Stomach smooth muscle (tissue), 2 donors: ENCODE data around the gene STX8.

Source experiments
- H3K27ac ChIP-seq: one replicate; pipeline ENCODE4 v1.7.0; 2013; ENCODE audit warnings: mild to moderate bottlenecking, low read length, inconsistent platforms
- H3K27me3 ChIP-seq, 2 donors: one replicate each; pipeline ENCODE4 v1.7.0; 2013; ENCODE audit warnings: low read length in 2 of 2; ENCODE audit not compliant: insufficient read depth in 2 of 2, control insufficient read depth in 1 of 2
- H3K36me3 ChIP-seq, 2 donors: one replicate each; pipeline ENCODE4 v1.7.0; 2013; ENCODE audit warnings: low read length in 2 of 2; ENCODE audit not compliant: control insufficient read depth in 2 of 2, insufficient read depth in 2 of 2
- H3K4me1 ChIP-seq: one replicate; pipeline ENCODE4 v1.7.0; 2013; ENCODE audit warnings: low read length; ENCODE audit not compliant: control insufficient read depth, insufficient read depth
- H3K4me3 ChIP-seq, 2 donors: one replicate each; pipeline ENCODE4 v1.7.0; 2013; ENCODE audit warnings: low read length in 2 of 2
- H3K9ac ChIP-seq, 2 donors: one replicate each; pipeline ENCODE4 v1.7.0; 2013; ENCODE audit warnings: low read length in 2 of 2, mild to moderate bottlenecking in 1 of 2
- H3K9me3 ChIP-seq, 2 donors: one replicate each; pipeline ENCODE4 v1.7.0; 2013; ENCODE audit warnings: low read length in 2 of 2; ENCODE audit not compliant: control insufficient read depth in 2 of 2
- donor health status: healthy.
- donor health status: Pancreatic carcinoma.

STX8 gene

DNA sequence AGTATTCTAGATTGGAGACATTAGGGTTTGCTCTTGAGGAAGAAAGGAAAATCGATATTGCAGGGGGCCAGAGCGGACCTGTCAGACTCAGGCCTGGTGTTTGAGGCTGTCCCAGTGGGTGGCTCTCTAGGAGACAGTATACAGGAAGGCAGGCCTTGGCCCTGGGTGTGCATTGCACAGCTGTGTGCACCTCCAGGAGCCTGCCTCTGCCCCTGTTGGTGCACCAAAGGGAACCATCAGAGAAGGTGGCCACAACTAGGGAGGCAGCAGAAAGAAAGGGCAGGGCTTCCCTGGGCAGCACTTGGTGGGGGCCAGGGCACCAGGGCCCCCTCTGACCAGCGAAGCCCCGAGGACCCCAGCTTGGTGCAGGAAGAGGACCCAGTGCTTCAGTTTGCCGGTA lies 366.3 kb downstream of the STX8 start:
- Histone ChIP-seq H3K27ac (no peak overlapping the region), H3K27me3 (no peaks in the 10 kb centered on the region), H3K36me3 (peaks cover 0 to 4% of the 10 kb centered on the region in 2 donors), H3K9ac (no peak overlapping the region), H3K9me3 (no peaks in the 10 kb centered on the region), H3K4me1 (peaks cover 19% of the 10 kb centered on the region), H3K4me3 (no peak overlapping the region)

DNA sequence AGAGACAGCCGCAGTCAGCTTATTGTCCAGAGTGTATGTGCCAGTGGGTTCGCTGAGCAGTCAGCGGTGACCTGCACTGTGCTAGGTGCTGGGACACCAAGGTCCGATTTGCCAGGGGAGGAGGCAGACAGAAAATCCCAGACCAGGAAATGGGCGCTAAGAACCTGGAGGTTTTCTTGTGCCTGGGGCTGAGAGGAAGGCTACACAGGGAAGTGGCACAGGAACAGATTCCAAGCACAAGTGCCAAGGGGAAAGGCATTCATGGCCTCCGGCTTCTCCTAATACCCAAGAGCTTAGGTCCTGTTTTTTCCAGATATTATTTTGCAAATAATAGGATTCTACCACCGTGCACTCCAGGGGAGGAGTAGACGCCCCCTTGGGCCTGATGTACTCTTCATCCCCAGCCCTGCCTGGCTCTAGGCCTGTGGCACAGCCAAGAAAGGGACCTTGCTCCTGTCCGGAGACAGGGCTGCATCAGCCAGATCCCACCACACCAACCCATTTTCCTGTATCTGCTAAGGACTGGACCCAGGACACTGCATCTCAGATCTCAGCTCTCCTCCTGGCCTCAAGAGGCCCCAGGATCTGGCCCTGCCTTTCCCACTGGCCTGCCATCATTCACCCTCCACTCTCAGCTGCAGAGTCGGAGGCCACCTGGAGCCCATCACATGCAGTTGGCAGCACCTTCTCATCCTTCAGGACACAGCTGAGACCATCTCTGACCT lies 367.1 kb downstream of the STX8 start:
- Histone ChIP-seq H3K27ac (no peak overlapping the region), H3K4me1 (peaks cover 19% of the 10 kb centered on the region), H3K4me3 (no peak overlapping the region), H3K36me3 (peaks cover 0 to 4% of the 10 kb centered on the region in 2 donors), H3K9me3 (no peaks in the 10 kb centered on the region), H3K9ac (no peak overlapping the region), H3K27me3 (no peaks in the 10 kb centered on the region)

DNA sequence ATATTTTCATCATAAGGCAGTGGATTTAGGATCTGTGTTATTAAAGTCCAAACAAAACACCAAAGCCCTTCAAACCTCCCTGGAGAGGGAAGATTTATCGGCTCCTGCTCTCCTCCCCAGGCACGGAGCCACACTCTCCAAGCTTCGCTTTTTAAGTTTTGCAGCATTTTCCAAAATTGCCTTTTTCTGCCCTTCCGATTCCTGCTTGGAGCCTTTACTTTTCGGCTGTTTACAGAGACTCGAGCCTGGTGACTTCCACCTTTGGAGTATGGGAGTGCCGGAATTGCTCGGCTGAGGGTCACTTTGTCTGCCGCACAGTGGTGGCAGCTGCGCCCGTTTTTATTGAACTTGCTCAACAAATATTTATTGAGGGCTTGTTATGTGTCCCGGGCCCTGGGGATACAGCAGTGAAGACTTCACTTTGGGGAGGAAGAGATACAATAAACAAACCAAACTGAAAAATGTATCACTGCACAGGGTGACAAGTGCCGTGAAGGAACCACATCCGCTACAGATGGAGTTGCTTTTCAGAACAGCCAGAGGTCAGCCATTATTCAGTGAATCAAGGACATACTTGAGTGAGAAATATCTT lies 368.8 kb downstream of the STX8 start:
- Histone ChIP-seq H3K36me3 (peaks cover 0 to 4% of the 10 kb centered on the region in 2 donors), H3K4me1 (peaks cover 17% of the 10 kb centered on the region), H3K9me3 (no peaks in the 10 kb centered on the region), H3K9ac (no peak overlapping the region), H3K4me3 (no peak overlapping the region), H3K27me3 (no peaks in the 10 kb centered on the region), H3K27ac (no peak overlapping the region)

DNA sequence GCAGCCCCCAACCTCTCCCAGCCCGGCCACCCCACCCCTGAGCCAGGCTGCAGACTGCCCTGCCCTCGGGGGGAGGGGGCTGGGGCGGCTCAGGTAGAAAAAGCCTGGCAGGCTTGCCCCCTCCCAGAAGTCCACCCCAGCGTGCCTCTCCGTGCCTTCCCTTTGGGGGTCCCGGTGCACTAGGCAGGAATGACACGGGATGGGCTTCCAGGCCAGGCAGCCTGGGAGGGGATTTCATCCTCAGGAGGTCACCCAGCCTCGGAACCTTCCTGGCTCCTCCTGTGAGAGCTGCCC lies 369.3 kb downstream of the STX8 start:
- Histone ChIP-seq H3K27me3 (no peaks in the 10 kb centered on the region), H3K9ac (no peak overlapping the region), H3K4me3 (no peak overlapping the region)

DNA sequence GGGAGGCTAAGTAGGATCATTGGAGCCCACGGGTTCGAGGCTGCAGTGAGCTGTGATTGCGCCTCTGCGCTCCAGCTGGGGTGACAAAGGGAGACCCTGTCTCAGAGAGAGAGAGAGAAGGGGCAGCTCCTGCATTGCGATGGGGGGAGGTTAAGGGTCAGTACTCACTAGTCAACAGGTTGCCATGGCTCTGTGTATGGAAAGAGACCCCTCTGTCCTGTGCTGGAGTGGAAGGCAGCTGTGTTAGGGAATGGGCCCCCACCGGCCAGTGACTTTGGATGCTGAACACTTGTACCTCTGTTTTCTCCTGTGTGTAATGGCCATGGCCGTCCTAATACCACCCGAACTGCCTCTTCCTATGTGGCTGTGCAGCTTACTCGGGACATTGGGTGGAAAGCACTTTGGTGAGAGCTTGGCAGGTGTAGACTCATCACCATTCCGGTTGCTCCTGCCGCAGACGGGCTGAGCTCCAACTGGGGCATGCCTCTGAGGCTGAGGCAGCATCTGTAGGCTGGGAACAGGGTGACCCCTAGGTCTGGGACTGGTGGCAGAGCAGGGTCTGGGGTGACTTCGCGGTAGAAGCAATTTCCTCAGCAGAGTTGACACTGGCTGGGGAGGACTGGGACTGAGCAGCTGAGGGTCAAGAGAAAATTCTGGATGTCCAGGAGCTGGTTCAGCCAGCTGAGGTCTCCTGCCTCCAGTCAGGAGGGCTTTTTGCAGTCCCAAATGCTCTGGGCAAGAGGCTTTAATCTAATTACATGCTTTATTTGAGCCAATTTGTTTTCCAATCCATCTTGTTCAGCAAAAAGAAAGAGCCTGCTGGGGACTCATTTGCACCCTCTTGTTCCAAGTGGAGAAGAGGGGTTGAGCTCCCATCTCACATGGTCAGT lies 369.9 kb downstream of the STX8 start:
- no peak overlapping the region for H3K9ac ChIP-seq
- H3K27ac ChIP-seq: no peak overlapping the region

More for the DNA sequence above, 369.3 kb downstream of the STX8 start:
- Histone ChIP-seq H3K9me3 (no peaks in the 10 kb centered on the region), H3K27ac (no peak overlapping the region), H3K4me1 (peaks cover 17% of the 10 kb centered on the region), H3K36me3 (peaks cover 0 to 4% of the 10 kb centered on the region in 2 donors)

DNA sequence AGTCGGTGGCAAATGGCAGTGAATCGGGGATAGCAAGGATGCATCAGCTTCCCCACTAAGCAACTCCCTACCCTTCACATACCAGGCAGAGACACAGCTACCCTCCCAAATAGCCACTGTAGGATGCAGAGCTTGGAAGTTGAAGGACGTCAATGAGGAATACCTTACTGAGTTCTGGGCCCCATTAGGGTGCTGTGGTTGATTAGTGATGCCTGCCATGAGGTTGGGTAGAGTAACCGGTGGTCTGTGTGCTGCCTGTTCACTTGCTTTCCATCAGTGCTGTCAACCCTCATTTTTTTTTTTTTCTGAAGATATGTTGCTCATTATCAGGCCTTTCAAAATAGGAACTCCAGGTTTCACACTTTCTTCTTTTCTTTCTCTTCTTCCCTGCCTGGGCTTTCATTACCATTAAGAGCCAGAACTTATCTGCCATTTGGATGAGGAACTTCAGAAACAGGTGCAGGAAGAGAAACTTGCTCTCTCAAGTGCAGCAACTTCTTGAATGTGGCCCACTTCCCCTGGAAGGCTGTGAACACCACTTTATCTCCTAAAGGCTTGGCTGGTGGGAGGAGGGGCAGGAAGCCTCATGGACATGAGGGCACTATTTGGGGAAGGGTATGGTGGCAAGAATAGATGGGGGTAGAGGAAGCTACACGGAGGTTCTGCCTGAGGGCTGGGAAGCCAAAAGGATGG lies 370.8 kb downstream of the STX8 start:
- no peak overlapping the region for H3K4me3 ChIP-seq
- H3K27me3 ChIP-seq: no peaks in the 10 kb centered on the region
- peaks cover 17% of the 10 kb centered on the region for H3K4me1 ChIP-seq
- no peak overlapping the region for H3K27ac ChIP-seq
- H3K36me3 ChIP-seq: peaks cover 0 to 7% of the 10 kb centered on the region in 2 donors
- H3K9me3 ChIP-seq: no peaks in the 10 kb centered on the region
- H3K9ac ChIP-seq: no peak overlapping the region

More for the DNA sequence above, 369.9 kb downstream of the STX8 start:
- H3K4me3 ChIP-seq: no peak overlapping the region
- H3K9me3 ChIP-seq: no peaks in the 10 kb centered on the region
- peaks cover 0 to 4% of the 10 kb centered on the region in 2 donors for H3K36me3 ChIP-seq
- peaks cover 17% of the 10 kb centered on the region for H3K4me1 ChIP-seq
- H3K27me3 ChIP-seq: no peaks in the 10 kb centered on the region

DNA sequence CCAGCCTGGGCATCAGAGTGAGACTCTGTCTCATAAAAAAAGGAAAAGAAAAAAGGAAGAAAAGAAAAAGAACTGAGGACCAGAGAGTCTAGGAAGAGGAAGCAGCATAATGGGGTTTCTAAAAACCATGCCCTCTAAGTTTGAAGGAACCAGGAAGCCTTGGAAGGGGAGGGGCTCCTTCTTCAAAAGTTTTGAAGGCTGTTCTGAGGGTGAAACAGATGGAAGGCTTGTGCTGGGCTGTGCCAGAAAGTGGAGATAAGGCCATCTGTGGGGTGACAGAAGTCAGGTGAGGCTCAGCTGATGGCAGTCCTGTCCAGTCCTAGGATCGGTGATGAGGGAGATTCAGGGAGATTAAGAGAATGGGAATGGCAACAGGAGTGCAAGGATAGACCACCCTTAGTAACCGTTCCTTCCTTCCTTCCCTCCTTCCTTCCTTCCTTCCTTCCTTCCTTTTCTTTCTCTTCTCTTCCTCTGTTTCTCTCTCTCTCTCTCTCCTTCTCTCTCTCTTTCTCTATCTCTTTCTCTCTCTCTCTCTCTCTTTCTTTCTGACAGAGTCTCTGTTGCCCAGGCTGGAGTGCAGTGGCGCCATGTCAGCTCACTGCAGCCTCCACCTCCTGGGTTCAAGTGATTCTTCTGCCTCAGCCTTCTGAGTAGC lies 371.7 kb downstream of the STX8 start:
- Histone ChIP-seq H3K9ac (no peak overlapping the region), H3K27me3 (no peaks in the 10 kb centered on the region), H3K36me3 (peaks cover 0 to 5% of the 10 kb centered on the region in 2 donors), H3K27ac (no peak overlapping the region), H3K4me1 (peaks cover 17% of the 10 kb centered on the region), H3K4me3 (no peak overlapping the region), H3K9me3 (peaks cover 0 to under 1% of the 10 kb centered on the region in 2 donors)

DNA sequence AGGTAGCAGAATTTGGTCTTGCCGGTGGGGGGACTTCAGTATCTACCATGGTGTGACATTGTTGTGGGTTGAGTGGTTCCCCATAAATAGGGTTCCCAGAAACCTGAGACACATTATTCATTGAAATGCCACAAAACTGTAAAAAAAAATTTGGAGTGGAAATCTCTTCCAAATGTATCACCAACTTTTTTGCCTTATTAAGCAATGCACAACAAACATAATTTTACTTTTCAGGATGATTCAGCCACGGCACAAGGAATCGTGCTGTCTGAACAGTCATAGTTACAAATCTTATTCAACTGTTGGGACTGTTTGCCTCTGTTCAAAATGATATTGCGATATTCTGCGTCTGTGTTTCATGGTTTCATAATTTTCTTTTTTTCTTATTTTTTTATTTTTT lies 373.1 kb downstream of the STX8 start:
- H3K27me3 ChIP-seq: no peaks in the 10 kb centered on the region
- H3K4me3 ChIP-seq: no peak overlapping the region
- H3K9me3 ChIP-seq: peaks cover 0 to 3% of the 10 kb centered on the region in 2 donors
- peaks cover 0 to 7% of the 10 kb centered on the region in 2 donors for H3K36me3 ChIP-seq
- peaks cover 17% of the 10 kb centered on the region for H3K4me1 ChIP-seq
- no peak overlapping the region for H3K27ac ChIP-seq
- no peak overlapping the region for H3K9ac ChIP-seq

DNA sequence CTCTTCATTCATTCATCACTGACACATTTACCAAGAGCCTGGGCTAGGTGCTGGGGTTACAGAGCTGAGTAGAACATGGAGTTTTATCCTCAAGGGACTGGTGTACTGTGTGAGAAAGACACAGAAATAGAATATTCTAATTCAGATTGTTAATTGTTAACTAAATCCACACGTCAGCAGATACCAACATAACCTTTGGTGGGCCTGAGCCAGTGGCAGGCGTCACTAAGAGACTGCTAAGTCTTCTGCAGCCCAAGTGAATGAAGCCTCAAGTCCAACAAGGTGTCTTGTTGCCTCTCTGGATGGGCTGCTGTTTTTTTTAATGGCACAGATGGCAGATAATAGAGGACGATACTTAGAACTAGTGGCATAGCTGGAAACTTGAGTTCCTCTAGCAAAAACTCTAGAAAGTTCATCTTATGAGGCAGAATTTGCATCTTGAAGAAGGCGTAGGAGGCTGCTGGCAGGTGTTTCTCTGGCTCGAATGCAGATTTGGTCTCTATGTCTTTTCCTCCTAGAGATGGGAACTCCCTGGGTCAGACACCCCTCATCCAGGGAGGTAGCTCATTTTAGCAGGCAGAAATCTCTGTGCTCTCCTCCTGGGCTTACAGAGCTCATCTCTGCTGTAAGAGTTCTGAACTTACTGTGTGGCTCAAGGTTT lies 374.8 kb downstream of the STX8 start:
- Histone ChIP-seq H3K9ac (no peak overlapping the region), H3K36me3 (peaks cover 0 to 7% of the 10 kb centered on the region in 2 donors), H3K27ac (no peak overlapping the region), H3K4me3 (no peak overlapping the region), H3K9me3 (peaks cover 0 to 3% of the 10 kb centered on the region in 2 donors), H3K27me3 (no peaks in the 10 kb centered on the region), H3K4me1 (peaks cover 7% of the 10 kb centered on the region)
